MCF 10A (cell line): Measurements from ENCODE around the gene ARID3C. TPM values are rescaled to one million over a fixed set of nuclear protein-coding genes. Genes with fewer than 3 reads are reported as not detected.

Source experiments
- BruUV-seq: library from RNA; stranded (reverse); fragments of 400-500 nt; replicated peaks from 2 replicates; lab custom pipeline; 2021; lab: Mats Ljungman, UMichigan
- CTCF ChIA-PET: fragments of 300-600 bp; sonication (Branson Sonifier 250); formaldehyde crosslinking; extraction: SDS; loops from one replicate; lab custom pipeline; 2021; ENCODE audit warnings: antibody characterized with exemption, inconsistent platforms; lab: Yijun Ruan, JAX
- POLR2A ChIA-PET: fragments of 300-600, 350-650 bp; sonication (Branson Sonifier 250); formaldehyde crosslinking; extraction: SDS; loops from one replicate; lab custom pipeline; 2020; ENCODE audit warnings: antibody characterized with exemption, inconsistent platforms; lab: Yijun Ruan, JAX
- DNase-seq: peaks from one replicate; pipeline ENCODE4 v3.0.0-alpha.2; 2018; ENCODE audit not compliant: unreplicated experiment
- H3K27ac Mint-ChIP-seq: one replicate; pipeline ENCODE4 v1.8.0; 2022; ENCODE audit warnings: mild to moderate bottlenecking, low read depth, mixed read lengths; ENCODE audit not compliant: unreplicated experiment
- H3K27me3 Mint-ChIP-seq: one replicate; pipeline ENCODE4 v1.8.0; 2022; ENCODE audit warnings: mixed read lengths; ENCODE audit not compliant: insufficient read depth, unreplicated experiment
- H3K36me3 Mint-ChIP-seq: one replicate; pipeline ENCODE4 v1.8.0; 2022; ENCODE audit warnings: mild to moderate bottlenecking, moderate library complexity, mixed read lengths; ENCODE audit not compliant: insufficient read depth, unreplicated experiment
- H3K4me1 Mint-ChIP-seq: one replicate; pipeline ENCODE4 v1.8.0; 2022; ENCODE audit warnings: mixed read lengths; ENCODE audit not compliant: insufficient read depth, unreplicated experiment
- H3K4me3 Mint-ChIP-seq: one replicate; pipeline ENCODE4 v1.8.0; 2022; ENCODE audit warnings: mild to moderate bottlenecking, moderate library complexity, mixed read lengths; ENCODE audit not compliant: unreplicated experiment
- H3K9me3 Mint-ChIP-seq: one replicate; pipeline ENCODE4 v1.8.0; 2022; ENCODE audit warnings: mixed read lengths; ENCODE audit not compliant: unreplicated experiment
- intact Hi-C: fragments of 100-400 bp; cut with micrococcal nuclease; formaldehyde crosslinking; loops from 2 replicates; pipeline ENCODE4 v1.14.1; 2022
- total RNA-seq: library from RNA; stranded (reverse); gene quantifications from 2 replicates; pipeline ENCODE4 v1.2.3, GENCODE V29; 2022
- TF ChIP-seq, protein P1 (sequence below): fragments of 200-600 bp; IDR thresholded peaks from one replicate; pipeline ENCODE4 v1.8.0; 2022; ENCODE audit warnings: antibody characterized with exemption, mild to moderate bottlenecking; ENCODE audit not compliant: unreplicated experiment

ARID3C gene
- total RNA-seq, 1 experiment from 2014 or later: not detected

DNA sequence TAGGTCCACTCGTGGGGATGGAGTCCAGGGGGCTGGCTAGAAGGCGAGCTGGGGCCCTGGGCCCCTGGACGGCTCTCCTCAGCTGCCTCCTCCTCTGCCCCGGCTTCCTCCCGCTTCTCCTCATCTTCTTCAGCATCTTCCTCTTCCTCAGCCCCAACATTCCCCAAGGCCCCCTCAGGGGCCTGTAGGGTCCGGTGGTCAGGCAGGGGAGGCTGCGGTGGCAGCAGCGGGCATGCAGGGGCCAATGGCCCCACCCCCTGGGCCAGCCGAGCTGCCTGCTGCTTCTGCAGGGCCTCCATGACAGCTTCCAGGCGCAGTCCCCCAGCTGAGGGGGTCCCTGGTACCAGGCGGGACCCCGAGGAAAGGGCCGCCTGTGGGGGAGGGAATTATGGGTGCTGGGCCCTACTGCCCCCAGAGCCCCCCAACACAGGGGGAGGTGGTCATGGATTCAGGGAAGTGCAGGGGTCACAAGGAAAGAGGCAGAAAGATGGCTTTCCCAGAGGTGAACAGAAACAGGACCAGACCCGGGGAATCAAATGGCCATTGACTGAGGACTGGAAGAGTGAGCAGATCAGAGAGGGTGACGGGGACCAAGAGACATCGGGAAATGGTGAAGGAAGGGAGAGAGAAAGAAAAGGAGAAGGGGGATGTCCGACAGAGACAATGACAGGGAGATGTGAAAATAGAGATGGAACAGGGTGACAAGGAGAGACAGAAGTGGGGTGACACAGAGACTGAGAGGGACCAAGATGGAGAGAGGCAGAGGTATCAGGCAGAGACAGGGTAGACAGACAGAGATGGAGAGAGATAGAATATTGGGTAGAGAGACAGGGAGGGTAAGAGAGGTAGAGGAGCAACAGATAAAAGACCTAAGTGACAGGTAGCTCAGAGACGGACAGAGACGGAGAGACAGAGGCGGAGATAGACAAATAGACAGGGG, 880 bp downstream of the ARID3C start:
- TF ChIP-seq, protein P1, sequence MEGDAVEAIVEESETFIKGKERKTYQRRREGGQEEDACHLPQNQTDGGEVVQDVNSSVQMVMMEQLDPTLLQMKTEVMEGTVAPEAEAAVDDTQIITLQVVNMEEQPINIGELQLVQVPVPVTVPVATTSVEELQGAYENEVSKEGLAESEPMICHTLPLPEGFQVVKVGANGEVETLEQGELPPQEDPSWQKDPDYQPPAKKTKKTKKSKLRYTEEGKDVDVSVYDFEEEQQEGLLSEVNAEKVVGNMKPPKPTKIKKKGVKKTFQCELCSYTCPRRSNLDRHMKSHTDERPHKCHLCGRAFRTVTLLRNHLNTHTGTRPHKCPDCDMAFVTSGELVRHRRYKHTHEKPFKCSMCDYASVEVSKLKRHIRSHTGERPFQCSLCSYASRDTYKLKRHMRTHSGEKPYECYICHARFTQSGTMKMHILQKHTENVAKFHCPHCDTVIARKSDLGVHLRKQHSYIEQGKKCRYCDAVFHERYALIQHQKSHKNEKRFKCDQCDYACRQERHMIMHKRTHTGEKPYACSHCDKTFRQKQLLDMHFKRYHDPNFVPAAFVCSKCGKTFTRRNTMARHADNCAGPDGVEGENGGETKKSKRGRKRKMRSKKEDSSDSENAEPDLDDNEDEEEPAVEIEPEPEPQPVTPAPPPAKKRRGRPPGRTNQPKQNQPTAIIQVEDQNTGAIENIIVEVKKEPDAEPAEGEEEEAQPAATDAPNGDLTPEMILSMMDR: no peak
- peak overlapping the region; percentile 66 for H3K4me3 Mint-ChIP-seq
- no peaks in the 10 kb centered on the region for H3K9me3 Mint-ChIP-seq
- no peak for DNase-seq
- BruUV-seq: no TSS peak
- ChIA-PET CTCF (interaction anchor here (0.5 to 1.5 kb wide), 2 partner anchors 74 to 75 kb away, joined by 3 to 4 read pairs; no protein-coding TSS in a partner anchor), POLR2A (interaction anchor here (3.9 kb wide), 1 partner anchor 7 kb away, joined by 19 read pairs; the partner anchor contains the start of gene DCTN3)
- H3K27ac Mint-ChIP-seq: peak overlapping the region; percentile 2
- H3K36me3 Mint-ChIP-seq: no peaks in the 10 kb centered on the region
- peaks cover 19% of the 10 kb centered on the region for H3K4me1 Mint-ChIP-seq
- peaks cover 56% of the 10 kb centered on the region for H3K27me3 Mint-ChIP-seq
- intact Hi-C loops: no loop called here

GRCh38 chr9:34625186-34625486, 3.7 kb downstream of the ARID3C start:
- ChIA-PET CTCF (interaction anchor here (0.9 to 4.7 kb wide), 5 partner anchors 9 to 33 kb away, joined by 3 to 36 read pairs (median 4); no protein-coding TSS in a partner anchor), POLR2A (interaction anchor here (2.0 kb wide), 1 partner anchor 13 kb away, joined by 4 read pairs; no protein-coding TSS in a partner anchor)
- H3K27me3 Mint-ChIP-seq: peaks cover 47% of the 10 kb centered on the region
- no peaks in the 10 kb centered on the region for H3K36me3 Mint-ChIP-seq
- no peak overlapping the region for H3K27ac Mint-ChIP-seq
- intact Hi-C loops: no loop called here
- H3K9me3 Mint-ChIP-seq: no peaks in the 10 kb centered on the region
- TF ChIP-seq, protein P1: no peak
- no peak for DNase-seq
- BruUV-seq: no TSS peak
- peaks cover 10% of the 10 kb centered on the region for H3K4me1 Mint-ChIP-seq
- no peak overlapping the region for H3K4me3 Mint-ChIP-seq

GRCh38 chr9:34624475-34625185, 4.2 kb downstream of the ARID3C start:
- no peaks in the 10 kb centered on the region for H3K9me3 Mint-ChIP-seq
- ChIA-PET POLR2A (interaction anchor here (2.0 kb wide), 1 partner anchor 12 kb away, joined by 4 read pairs; no protein-coding TSS in a partner anchor), CTCF (interaction anchor here (0.9 to 4.7 kb wide), 3 partner anchors 9 to 11 kb away, joined by 4 to 36 read pairs (median 4); no protein-coding TSS in a partner anchor)
- no TSS peak for BruUV-seq
- H3K4me1 Mint-ChIP-seq: peaks cover 14% of the 10 kb centered on the region
- H3K27me3 Mint-ChIP-seq: peaks cover 42% of the 10 kb centered on the region
- intact Hi-C loops: no loop called here
- TF ChIP-seq, protein P1: no peak
- no peak overlapping the region for H3K4me3 Mint-ChIP-seq
- H3K36me3 Mint-ChIP-seq: no peaks in the 10 kb centered on the region
- H3K27ac Mint-ChIP-seq: no peak overlapping the region
- no peak for DNase-seq
